Upper lobe of right lung (tissue), 1 donor: ENCODE results near the gene SDR42E1. TPM values are rescaled to one million over a fixed set of nuclear protein-coding genes. Genes with fewer than 3 reads are reported as not detected.

Experiments used
- ATAC-seq: fragments of 200-7000 bp; cut with Tn5 transposase; one replicate; pipeline ENCODE4 v1.9.1; 2020; ENCODE audit warnings: mild to moderate bottlenecking, moderate library complexity
- DNase-seq: peaks from one replicate; pipeline ENCODE4 v3.0.0-alpha.2; 2020
- H3K27ac ChIP-seq: fragments of 200-600 bp; one replicate; pipeline ENCODE4 v1.8.0; 2022
- H3K27me3 ChIP-seq: fragments of 200-600 bp; one replicate; pipeline ENCODE4 v1.8.0; 2022; ENCODE audit warnings: mild to moderate bottlenecking
- H3K36me3 ChIP-seq: fragments of 200-600 bp; one replicate; pipeline ENCODE4 v1.8.0; 2022
- H3K4me1 ChIP-seq: fragments of 200-600 bp; one replicate; pipeline ENCODE4 v1.8.0; 2022
- H3K4me3 ChIP-seq: fragments of 200-600 bp; one replicate; pipeline ENCODE4 v1.8.0; 2022; ENCODE audit warnings: mild to moderate bottlenecking
- H3K9me3 ChIP-seq: fragments of 200-600 bp; one replicate; pipeline ENCODE4 v1.8.0; 2022
- intact Hi-C: fragments of 100-400 bp; cut with DNase I; formaldehyde crosslinking; loops from one replicate; pipeline ENCODE4 v1.11.0; 2022
- long read RNA-seq: library from polyadenylated mRNA; unstranded; transcript quantifications from one replicate; pipeline ENCODE4 v2.0.0, GENCODE V29; 2021
- total RNA-seq: library from RNA; stranded (reverse); fragmentation: NEBNext Ultra II Directional; extraction: Animal tissue kit (Norgen Biotek cat#: 25700); gene quantifications from one replicate; pipeline ENCODE4 v1.2.1, GENCODE V29; 2021
- TF ChIP-seq, protein P1 (sequence below): fragments of 200-600 bp; IDR thresholded peaks from one replicate; pipeline ENCODE4 v1.8.0; 2022; ENCODE audit warnings: antibody characterized with exemption
- donor health status: DM: no; HTN: yes; CAD: no; lungs with severe emphysema.

SDR42E1 gene, protein sequence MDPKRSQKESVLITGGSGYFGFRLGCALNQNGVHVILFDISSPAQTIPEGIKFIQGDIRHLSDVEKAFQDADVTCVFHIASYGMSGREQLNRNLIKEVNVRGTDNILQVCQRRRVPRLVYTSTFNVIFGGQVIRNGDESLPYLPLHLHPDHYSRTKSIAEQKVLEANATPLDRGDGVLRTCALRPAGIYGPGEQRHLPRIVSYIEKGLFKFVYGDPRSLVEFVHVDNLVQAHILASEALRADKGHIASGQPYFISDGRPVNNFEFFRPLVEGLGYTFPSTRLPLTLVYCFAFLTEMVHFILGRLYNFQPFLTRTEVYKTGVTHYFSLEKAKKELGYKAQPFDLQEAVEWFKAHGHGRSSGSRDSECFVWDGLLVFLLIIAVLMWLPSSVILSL
- total RNA-seq = 6.5 TPM
- long read RNA-seq, full-length matches to known transcripts = 11 of 12 reads
- long read RNA-seq, partial matches to known transcripts = 0 of 12 reads
- long read RNA-seq, other reads (novel, unspliced or antisense) = 1 of 12 reads

- DNase-seq (peak; percentile 87), ATAC-seq (peak; percentile 98)
- H3K27ac ChIP-seq = peak within 1 kb of the TSS; percentile 25
- peaks cover 7% of the 10 kb centered on the region for H3K9me3 ChIP-seq
- no peaks in the 10 kb centered on the region for H3K4me1 ChIP-seq
- peak within 1 kb of the TSS; percentile 52 for H3K4me3 ChIP-seq
- TF ChIP-seq, protein P1, sequence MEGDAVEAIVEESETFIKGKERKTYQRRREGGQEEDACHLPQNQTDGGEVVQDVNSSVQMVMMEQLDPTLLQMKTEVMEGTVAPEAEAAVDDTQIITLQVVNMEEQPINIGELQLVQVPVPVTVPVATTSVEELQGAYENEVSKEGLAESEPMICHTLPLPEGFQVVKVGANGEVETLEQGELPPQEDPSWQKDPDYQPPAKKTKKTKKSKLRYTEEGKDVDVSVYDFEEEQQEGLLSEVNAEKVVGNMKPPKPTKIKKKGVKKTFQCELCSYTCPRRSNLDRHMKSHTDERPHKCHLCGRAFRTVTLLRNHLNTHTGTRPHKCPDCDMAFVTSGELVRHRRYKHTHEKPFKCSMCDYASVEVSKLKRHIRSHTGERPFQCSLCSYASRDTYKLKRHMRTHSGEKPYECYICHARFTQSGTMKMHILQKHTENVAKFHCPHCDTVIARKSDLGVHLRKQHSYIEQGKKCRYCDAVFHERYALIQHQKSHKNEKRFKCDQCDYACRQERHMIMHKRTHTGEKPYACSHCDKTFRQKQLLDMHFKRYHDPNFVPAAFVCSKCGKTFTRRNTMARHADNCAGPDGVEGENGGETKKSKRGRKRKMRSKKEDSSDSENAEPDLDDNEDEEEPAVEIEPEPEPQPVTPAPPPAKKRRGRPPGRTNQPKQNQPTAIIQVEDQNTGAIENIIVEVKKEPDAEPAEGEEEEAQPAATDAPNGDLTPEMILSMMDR = no peak
- H3K36me3 ChIP-seq = no peaks in the 10 kb centered on the region
- intact Hi-C loops = no loop called here
- no peaks in the 10 kb centered on the region for H3K27me3 ChIP-seq
Observed at GRCh38 chr16:82011199-82011641, at the start of gene SDR42E1. Gene SDR42E1 (minus strand): TSS chr16:82011470. CDS start chr16:82000858, 10,612 bp downstream.

DNA sequence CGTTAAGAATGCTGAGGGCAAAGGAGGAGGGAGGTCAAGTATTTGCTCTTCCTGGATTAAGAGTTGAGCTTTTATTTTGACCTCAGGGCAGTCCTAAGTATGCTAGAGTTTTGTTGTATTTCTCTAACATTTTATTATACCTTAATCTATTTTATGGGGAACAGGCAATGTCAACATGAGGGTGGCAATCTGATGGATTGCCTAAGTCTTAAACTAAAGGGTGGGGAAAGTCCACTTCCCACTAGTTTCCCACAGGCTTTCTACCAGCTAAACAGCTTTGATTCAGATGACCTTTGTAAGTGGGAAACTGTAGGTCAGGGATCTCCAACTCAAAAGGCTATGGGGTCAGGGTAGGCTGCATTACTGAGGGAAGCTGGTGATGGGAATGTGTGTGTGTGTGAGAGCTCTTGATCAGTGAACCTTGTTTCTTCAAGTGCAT, 48.7 kb upstream of the SDR42E1 start:
- no peaks in the 10 kb centered on the region for H3K36me3 ChIP-seq
- H3K4me3 ChIP-seq = no peak overlapping the region
- intact Hi-C loops = no loop called here
- peak overlapping the region; percentile 3 for H3K27ac ChIP-seq
- peaks cover 50% of the 10 kb centered on the region for H3K4me1 ChIP-seq
- TF ChIP-seq, protein P1 = no peak
- H3K27me3 ChIP-seq = no peaks in the 10 kb centered on the region
- H3K9me3 ChIP-seq = no peaks in the 10 kb centered on the region
- ATAC-seq (peak; percentile 45), DNase-seq (no peak)

DNA sequence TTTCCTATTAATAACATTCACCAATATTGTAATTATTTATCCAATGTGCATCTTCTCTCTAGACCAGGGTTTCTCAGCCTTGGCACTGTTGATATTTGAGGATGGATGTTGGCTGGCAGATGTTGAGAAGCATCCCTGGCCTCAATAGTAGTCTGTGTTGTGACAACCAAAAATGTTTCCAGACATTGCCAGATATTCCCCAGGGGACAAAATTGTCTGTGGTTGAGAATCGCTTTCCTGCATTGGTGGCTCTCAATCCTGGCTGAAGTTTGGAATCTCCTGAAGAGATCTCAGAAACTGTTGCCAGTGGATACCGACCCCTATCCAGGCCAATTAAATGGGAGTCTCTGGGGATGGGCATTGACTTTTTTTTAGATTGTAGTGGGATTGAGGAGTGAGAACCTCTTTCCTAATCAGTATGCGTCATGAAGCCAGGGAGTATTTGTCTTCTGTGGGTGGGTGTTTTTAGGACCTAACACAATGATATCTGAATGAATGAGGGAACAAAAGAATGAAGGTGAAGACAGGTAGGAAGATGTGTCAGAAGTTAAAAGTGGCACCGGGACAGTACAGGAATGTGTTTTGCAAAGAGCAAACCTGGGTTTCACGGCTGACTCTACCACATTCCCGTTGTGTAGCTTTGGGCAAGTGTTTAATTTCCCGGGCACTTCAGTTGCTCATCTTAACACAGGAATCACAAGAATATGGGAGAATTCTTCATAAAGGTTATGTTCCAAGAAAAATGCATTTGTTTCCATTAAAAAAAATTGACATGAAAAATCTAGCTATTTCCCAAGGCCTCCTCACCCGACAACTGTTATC, 48.1 kb upstream of the SDR42E1 start:
- ATAC-seq (no peak), DNase-seq (no peak)
- no peak overlapping the region for H3K4me3 ChIP-seq
- peaks cover 50% of the 10 kb centered on the region for H3K4me1 ChIP-seq
- intact Hi-C loops = no loop called here
- TF ChIP-seq, protein P1 = no peak
- H3K9me3 ChIP-seq = no peaks in the 10 kb centered on the region
- H3K27ac ChIP-seq = no peak overlapping the region
- no peaks in the 10 kb centered on the region for H3K36me3 ChIP-seq
- H3K27me3 ChIP-seq = no peaks in the 10 kb centered on the region

DNA sequence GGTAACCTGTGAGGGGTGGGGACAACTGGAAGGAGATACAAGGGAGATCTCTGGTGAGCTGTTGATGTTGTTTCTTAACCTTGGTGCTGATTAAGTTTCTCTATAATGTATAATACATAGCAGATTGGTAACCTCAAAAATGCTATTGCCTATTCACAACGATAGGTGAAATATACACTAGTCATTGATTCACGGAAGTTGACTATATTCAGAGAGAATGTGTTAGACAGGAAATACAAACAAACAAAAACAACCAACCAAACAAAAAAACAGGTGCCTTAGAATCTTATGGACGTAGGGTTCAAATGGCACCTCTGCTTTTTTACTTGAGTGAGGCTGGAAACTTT, 45.3 kb upstream of the SDR42E1 start:
- peaks cover 28% of the 10 kb centered on the region for H3K4me1 ChIP-seq
- TF ChIP-seq, protein P1 = no peak
- intact Hi-C loops = no loop called here
- peak overlapping the region; percentile 25 for H3K4me3 ChIP-seq
- H3K9me3 ChIP-seq = no peaks in the 10 kb centered on the region
- no peaks in the 10 kb centered on the region for H3K36me3 ChIP-seq
- peak overlapping the region; percentile 71 for H3K27ac ChIP-seq
- no peaks in the 10 kb centered on the region for H3K27me3 ChIP-seq
- no peak for DNase-seq
- no peak for ATAC-seq

GRCh38 chr16:82055728-82056549, 44.7 kb upstream of the SDR42E1 start:
- peak overlapping the region; percentile 25 for H3K4me3 ChIP-seq
- peak overlapping the region; percentile 72 for H3K27ac ChIP-seq
- H3K36me3 ChIP-seq = no peaks in the 10 kb centered on the region
- peaks cover 22% of the 10 kb centered on the region for H3K4me1 ChIP-seq
- no peaks in the 10 kb centered on the region for H3K27me3 ChIP-seq
- TF ChIP-seq, protein P1 = no peak
- no peaks in the 10 kb centered on the region for H3K9me3 ChIP-seq
- intact Hi-C loops = no loop called here
- DNase-seq (no peak), ATAC-seq (peak; percentile 31)
